HG02678 (cell line): ENCODE measurements around the gene C12orf42.
A peak's percentile ranks its signal among the peaks of the same experiment; 100 is the strongest.
"Not testable (repeated sequence)": the region's sequence is repeated elsewhere in the genome, so short reads cannot be mapped to it uniquely, and the experiment has no call there.

ENCODE experiments used
- ATAC-seq: cut with Tn5 transposase; IDR thresholded peaks from one replicate; pipeline ENCODE4 v1.9.1; 2021; ENCODE audit warnings: mild to moderate bottlenecking, moderate library complexity; ENCODE audit not compliant: unreplicated experiment

The C12orf42 gene

GRCh38 chr12:103425674-103426073 lies 70.1 kb downstream of the C12orf42 start:
- not testable (repeated sequence) for ATAC-seq

- ATAC-seq, result not testable (repeated sequence)
Measured at GRCh38 chr12:103424849-103425586, 70.8 kb downstream of the C12orf42 start.

GRCh38 chr12:103423516-103423910 lies 72.3 kb downstream of the C12orf42 start:
- no peak for ATAC-seq

GRCh38 chr12:103422746-103423515 lies 72.8 kb downstream of the C12orf42 start:
- ATAC-seq, result no peak

GRCh38 chr12:103422328-103422727 lies 73.4 kb downstream of the C12orf42 start:
- ATAC-seq, result no peak

- ATAC-seq, result no peak
Measured at GRCh38 chr12:103421402-103421801, 74.4 kb downstream of the C12orf42 start.

GRCh38 chr12:103415681-103416080 lies 80.1 kb downstream of the C12orf42 start:
- ATAC-seq, result no peak

GRCh38 chr12:103401421-103401820 lies 94.3 kb downstream of the C12orf42 start:
- no peak for ATAC-seq

GRCh38 chr12:103399986-103400385 lies 95.8 kb downstream of the C12orf42 start:
- ATAC-seq, result no peak

- no peak for ATAC-seq
Measured at GRCh38 chr12:103397536-103397935, 98.2 kb downstream of the C12orf42 start.

GRCh38 chr12:103392722-103393121 lies 103.0 kb downstream of the C12orf42 start:
- peak; percentile 97 for ATAC-seq

GRCh38 chr12:103391103-103391502 lies 104.7 kb downstream of the C12orf42 start:
- no peak for ATAC-seq

GRCh38 chr12:103387385-103387784 lies 108.4 kb downstream of the C12orf42 start:
- ATAC-seq, result no peak

GRCh38 chr12:103386451-103386850 lies 109.3 kb downstream of the C12orf42 start:
- no peak for ATAC-seq

GRCh38 chr12:103382736-103383346 lies 112.9 kb downstream of the C12orf42 start:
- ATAC-seq, result no peak

- no peak for ATAC-seq
Measured at GRCh38 chr12:103382119-103382518, 113.6 kb downstream of the C12orf42 start.

- ATAC-seq, result no peak
Measured at GRCh38 chr12:103379670-103380069, 116.1 kb downstream of the C12orf42 start.

GRCh38 chr12:103373088-103373523 lies 122.7 kb downstream of the C12orf42 start:
- ATAC-seq, result peak; percentile 45

- peak; percentile 77 for ATAC-seq
Measured at GRCh38 chr12:103369929-103370328, 125.8 kb downstream of the C12orf42 start.

GRCh38 chr12:103368167-103368566 lies 127.6 kb downstream of the C12orf42 start:
- no peak for ATAC-seq

GRCh38 chr12:103354403-103354802 lies 141.4 kb downstream of the C12orf42 start:
- ATAC-seq, result no peak

- no peak for ATAC-seq
Measured at GRCh38 chr12:103353913-103354312, 141.9 kb downstream of the C12orf42 start.
